ENCODE measurements around the gene TICRR.

The TICRR gene

GRCh38 chr15:89669309-89669865 is 94.1 kb downstream of the TICRR start:
- TF ChIP-seq CTCF (IDR thresholded peaks at IDR 0.05; ENCODE audit: low read depth, low read length): no peak
- H3K4me3 ChIP-seq (ENCODE audit: low read depth, low read length): no peak overlapping the region

- no peak overlapping the region for H3K4me3 ChIP-seq (ENCODE audit: low read depth, low read length)
- TF ChIP-seq CTCF (IDR thresholded peaks at IDR 0.05; ENCODE audit: low read depth, low read length): no peak
These were observed 94.7 kb downstream of the TICRR start for GRCh38 chr15:89669941-89670340.

- TF ChIP-seq CTCF (IDR thresholded peaks at IDR 0.05; ENCODE audit: low read depth, low read length): no peak
- H3K4me3 ChIP-seq (ENCODE audit: low read depth, low read length): no peak overlapping the region
These were observed 95.8 kb downstream of the TICRR start for GRCh38 chr15:89670971-89671560.

- no peak for TF ChIP-seq CTCF (IDR thresholded peaks at IDR 0.05; ENCODE audit: low read depth, low read length)
- H3K4me3 ChIP-seq (ENCODE audit: low read depth, low read length): no peak overlapping the region
These were observed 96.4 kb downstream of the TICRR start for GRCh38 chr15:89671687-89672086.

GRCh38 chr15:89672221-89673164 is 97.2 kb downstream of the TICRR start:
- no peak for TF ChIP-seq CTCF (IDR thresholded peaks at IDR 0.05; ENCODE audit: low read depth, low read length)
- H3K4me3 ChIP-seq (ENCODE audit: low read depth, low read length): no peak overlapping the region

GRCh38 chr15:89673165-89673512 is 97.9 kb downstream of the TICRR start:
- TF ChIP-seq CTCF (IDR thresholded peaks at IDR 0.05; ENCODE audit: low read depth, low read length): peak; percentile 46

GRCh38 chr15:89674526-89674925 is 99.3 kb downstream of the TICRR start:
- no peak for TF ChIP-seq CTCF (IDR thresholded peaks at IDR 0.05; ENCODE audit: low read depth, low read length)
- no peak overlapping the region for H3K4me3 ChIP-seq (ENCODE audit: low read depth, low read length)

More at GRCh38 chr15:89673165-89673512, 97.9 kb downstream of the TICRR start:
- no peak overlapping the region for H3K4me3 ChIP-seq (ENCODE audit: low read depth, low read length)
